Coronary artery (tissue), 2 donors: ENCODE results near the gene WDR5B.

Experiments used
- DNase-seq: peaks from one replicate; pipeline ENCODE4 v3.0.0-alpha.2; 2017; ENCODE audit warnings: low spot score
- H3K27ac ChIP-seq, 2 donors: fragments of 200-600 bp; sonication (generic); one replicate each; pipeline ENCODE4 v1.5.1; 2016 to 2019
- H3K4me3 ChIP-seq: fragments of 200-600 bp; sonication (generic); 2 replicates; pipeline ENCODE4 v1.5.1; 2016; ENCODE audit warnings: mild to moderate bottlenecking, moderate library complexity
- TF ChIP-seq, protein P1 (sequence below): fragments of 200-600 bp; sonication (generic); IDR thresholded peaks from one replicate; pipeline ENCODE4 v1.5.1; 2019; ENCODE audit warnings: antibody characterized with exemption

WDR5B gene

DNA sequence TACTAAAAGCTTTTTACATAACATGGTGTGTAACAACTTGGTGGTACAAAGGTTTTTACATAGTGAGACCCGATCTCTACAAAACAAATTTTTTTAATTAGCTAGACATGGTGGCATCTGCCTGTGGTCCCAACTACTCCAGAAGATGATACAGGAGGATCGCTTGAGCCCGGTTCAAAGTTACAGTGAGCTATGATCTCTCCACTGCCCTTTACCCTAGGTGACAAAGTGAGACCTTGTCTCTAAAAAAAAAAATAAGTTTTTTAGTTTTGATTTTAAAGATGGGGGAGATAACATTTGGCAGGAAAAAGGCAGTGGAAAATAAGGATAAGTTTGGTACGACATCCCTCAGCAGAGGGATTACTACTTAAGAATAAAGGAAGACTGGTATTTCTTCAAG is 26.0 kb downstream of the WDR5B start:
- H3K4me3 ChIP-seq = no peak overlapping the region
- no peak overlapping the region for H3K27ac ChIP-seq
- TF ChIP-seq, protein P1, sequence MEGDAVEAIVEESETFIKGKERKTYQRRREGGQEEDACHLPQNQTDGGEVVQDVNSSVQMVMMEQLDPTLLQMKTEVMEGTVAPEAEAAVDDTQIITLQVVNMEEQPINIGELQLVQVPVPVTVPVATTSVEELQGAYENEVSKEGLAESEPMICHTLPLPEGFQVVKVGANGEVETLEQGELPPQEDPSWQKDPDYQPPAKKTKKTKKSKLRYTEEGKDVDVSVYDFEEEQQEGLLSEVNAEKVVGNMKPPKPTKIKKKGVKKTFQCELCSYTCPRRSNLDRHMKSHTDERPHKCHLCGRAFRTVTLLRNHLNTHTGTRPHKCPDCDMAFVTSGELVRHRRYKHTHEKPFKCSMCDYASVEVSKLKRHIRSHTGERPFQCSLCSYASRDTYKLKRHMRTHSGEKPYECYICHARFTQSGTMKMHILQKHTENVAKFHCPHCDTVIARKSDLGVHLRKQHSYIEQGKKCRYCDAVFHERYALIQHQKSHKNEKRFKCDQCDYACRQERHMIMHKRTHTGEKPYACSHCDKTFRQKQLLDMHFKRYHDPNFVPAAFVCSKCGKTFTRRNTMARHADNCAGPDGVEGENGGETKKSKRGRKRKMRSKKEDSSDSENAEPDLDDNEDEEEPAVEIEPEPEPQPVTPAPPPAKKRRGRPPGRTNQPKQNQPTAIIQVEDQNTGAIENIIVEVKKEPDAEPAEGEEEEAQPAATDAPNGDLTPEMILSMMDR = no peak
- no peak for DNase-seq

DNA sequence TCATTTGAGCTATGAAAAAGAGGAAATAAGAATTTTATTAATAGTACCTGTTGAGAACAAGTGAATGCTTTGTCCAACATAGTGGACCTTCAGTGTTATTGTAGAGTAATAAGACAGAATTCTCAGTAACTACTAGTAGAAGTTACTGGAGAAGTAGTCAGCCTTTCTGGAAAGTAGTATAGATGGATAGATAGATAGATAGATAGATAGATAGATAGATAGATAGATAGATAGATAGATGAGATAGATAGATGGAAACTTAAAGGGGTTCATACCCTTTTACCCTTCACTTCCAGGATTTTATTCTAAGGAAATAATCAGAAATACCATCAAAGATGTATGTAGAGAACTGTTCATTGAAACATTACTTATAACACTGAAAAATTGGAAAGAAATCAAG is 26.7 kb downstream of the WDR5B start:
- TF ChIP-seq, protein P1 = no peak
- H3K4me3 ChIP-seq = no peak overlapping the region
- DNase-seq = no peak
- H3K27ac ChIP-seq = no peak overlapping the region

DNA sequence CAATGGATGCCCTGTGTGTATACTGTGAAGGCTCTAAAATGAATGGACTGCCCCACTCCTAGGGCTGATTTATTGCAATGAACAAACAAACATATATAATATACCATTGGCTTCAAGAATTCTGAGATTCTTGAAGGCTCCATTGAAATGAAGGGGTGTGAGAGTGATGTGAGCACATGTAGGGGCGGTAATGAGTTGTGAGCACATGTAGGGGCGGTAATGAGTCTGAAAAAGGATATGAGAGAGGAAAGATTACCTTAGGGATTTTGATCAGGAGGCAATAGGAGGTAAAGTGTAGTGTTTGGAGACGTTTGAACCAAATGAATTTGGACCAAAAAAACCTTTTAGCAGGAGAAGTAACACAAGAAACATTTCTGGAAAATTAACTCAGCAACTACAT is 28.2 kb downstream of the WDR5B start:
- Histone ChIP-seq H3K4me3 (no peak overlapping the region), H3K27ac (no peak overlapping the region)
- no peak for DNase-seq
- TF ChIP-seq, protein P1 = no peak

DNA sequence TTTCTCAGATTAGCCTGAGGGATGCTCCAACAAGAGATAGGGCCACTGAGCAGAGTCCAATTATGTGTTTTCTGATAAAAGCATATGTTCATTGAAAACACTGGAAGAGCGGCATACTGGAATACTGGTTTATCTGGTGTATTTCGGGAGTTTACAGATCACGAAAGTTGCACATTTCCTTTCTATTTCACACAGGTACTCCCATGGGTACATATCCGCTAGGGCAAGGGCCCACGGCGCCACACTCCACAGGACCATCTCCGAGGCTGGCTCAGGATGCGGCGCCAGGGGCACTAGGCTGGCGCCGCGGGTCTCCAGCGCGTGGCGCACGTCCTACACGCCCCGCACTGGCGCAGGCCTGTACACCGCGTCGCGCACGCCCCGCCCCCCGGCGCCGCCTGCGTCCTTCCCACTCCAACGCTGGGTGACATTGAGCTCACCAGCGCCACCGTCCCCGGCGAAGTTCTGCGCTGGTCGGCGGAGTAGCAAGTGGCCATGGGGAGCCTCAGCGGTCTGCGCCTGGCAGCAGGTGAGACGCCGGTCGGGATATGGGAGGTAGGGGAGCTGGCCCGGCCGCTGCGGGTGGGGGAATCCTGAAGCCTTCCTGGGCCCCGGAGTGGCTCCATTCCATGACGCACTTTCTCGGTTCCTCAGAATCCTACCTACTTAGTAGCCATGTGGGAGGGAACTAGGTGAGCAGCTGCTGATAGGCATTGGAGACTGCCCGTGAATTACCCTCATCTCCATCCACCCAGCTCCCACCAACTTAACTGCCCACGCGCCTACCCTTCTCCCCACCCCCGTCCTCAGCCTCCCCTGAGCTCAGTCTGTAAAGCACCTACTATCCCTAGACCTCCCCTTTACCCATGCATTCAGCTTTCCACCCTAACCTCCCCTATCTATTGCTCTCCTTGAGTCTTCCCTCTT is 31.8 kb downstream of the WDR5B start, which contains the start of gene FAM162A:
Gene FAM162A (plus strand): TSS at position 412 of the 927 bp plus-strand sequence. CDS start 84 bp downstream, at position 496.
- DNase-seq = peak; percentile 94
- H3K4me3 ChIP-seq = peak within 1 kb of the TSS; percentile 87
- TF ChIP-seq, protein P1 = peak; percentile 7
- H3K27ac ChIP-seq = peak within 1 kb of the TSS; percentile 68 to 93

DNA sequence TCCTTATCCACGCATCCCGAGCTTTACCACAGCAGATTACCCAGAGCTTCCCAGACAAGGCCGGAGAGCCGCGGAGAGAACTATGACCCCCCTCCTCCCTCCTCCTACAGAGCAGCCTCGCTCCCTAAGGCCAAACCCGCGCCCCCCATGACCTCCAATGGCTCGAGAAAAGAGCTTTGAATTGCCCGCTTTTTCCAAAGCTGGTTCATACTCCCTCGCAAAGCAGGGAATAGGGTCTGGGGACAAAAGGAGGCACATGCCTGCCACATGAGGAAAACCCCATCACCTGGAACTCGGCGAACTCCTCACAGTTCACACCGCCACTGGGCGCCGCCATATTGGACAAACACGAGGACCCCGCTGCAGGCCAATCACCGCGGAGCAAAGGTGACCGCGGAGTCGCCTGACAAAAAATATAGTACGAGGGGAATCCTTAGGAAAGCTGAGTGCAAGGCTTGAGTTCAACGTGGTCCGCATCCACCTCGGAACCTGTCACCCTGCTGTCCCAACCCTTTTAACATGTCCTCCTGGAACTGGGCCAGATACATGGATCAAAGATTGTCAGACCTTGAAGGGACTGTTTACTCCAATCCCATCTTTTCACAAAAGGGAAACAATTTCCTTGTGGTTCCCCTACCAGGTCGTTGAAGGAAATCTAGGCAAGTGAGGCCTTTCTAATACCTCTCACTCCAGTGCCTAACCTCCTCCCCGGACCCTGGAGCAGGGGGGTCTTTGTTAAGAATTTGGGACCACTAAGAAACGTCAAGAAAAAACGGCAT is 32.8 kb downstream of the WDR5B start, which contains the start of gene MIX23:
Gene MIX23 (minus strand): TSS at position 344 of the 779 bp plus-strand sequence. CDS start 7 bp downstream, at position 337.
- Histone ChIP-seq H3K4me3 (peak within 1 kb of the TSS; percentile 87), H3K27ac (peak within 1 kb of the TSS; percentile 68 to 93)
- DNase-seq = peak; percentile 87
- TF ChIP-seq, protein P1 = peak; percentile 6

DNA sequence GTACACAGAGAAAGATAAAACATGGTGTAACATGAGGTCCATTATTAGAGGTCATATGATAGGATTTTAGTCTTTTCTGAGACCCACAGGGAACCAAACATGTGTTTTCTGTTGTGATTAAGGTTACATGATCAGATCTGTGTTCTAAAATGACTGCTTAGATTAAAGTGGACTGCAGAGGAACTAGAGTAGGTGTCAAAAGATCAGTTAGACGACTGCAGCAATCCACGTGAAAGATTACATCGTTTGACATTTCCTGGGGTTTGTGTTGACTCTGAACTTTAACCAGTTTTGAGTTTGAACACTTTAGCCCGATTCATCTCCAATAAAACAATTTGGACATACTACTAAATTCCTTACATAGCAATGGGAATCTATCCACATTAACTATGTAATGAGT is 37.9 kb downstream of the WDR5B start:
- Histone ChIP-seq H3K4me3 (no peak overlapping the region), H3K27ac (no peak overlapping the region)
- TF ChIP-seq, protein P1 = no peak
- DNase-seq = no peak
